ENCODE measurements around the gene FNDC11. TPM values are rescaled to one million over a fixed set of nuclear protein-coding genes. Genes with fewer than 3 reads are reported as not detected.

Gene FNDC11
- total RNA-seq, 2 donors from 2014 or later: 0.66 to 2.9 TPM

DNA sequence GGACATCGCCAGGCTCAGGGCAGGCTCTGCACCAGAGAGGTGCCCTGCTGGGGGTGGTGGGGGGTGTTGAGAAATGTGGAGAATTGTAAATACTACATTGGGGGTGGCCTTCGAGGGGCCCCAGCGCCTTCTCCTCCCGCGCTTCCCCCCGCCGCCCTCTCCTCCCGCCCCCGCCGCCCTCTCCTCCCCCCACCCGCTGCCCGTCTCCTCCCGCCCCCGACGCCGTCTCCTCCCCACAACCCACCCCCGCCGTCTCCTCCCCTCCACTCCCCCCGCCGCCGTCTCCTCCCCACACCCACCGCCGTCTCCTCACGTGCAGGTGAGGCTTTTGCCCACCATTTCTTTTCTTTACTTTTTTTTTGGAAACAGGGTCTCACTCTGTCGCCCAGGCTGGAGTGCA lies 4.9 kb upstream of the FNDC11 start:
- Histone ChIP-seq H3K4me1 (peaks cover 8% of the 10 kb centered on the region), H3K27me3 (peaks cover 0 to 4% of the 10 kb centered on the region in 2 donors), H3K27ac (no peak overlapping the region), H3K36me3 (replicated peaks in 1 of 2; ENCODE audit: insufficient read depth in 1 of 2, low read depth in 2 of 2) (no peaks in the 10 kb centered on the region), H3K9me3 (no peaks in the 10 kb centered on the region), H3K4me3 (no peak overlapping the region)
- WGBS, 2 donors: 21 to 80% methylated on average over 1 to 4 of the region's 25 CpGs
- intact Hi-C loops (cut with DNase I): loop anchor here (10.0 kb wide), 1 partner anchor 416 kb away; the partner anchor contains the start of gene ZNF512B
- ATAC-seq: no peak
- no peak for DNase-seq
- TF ChIP-seq, protein P1, sequence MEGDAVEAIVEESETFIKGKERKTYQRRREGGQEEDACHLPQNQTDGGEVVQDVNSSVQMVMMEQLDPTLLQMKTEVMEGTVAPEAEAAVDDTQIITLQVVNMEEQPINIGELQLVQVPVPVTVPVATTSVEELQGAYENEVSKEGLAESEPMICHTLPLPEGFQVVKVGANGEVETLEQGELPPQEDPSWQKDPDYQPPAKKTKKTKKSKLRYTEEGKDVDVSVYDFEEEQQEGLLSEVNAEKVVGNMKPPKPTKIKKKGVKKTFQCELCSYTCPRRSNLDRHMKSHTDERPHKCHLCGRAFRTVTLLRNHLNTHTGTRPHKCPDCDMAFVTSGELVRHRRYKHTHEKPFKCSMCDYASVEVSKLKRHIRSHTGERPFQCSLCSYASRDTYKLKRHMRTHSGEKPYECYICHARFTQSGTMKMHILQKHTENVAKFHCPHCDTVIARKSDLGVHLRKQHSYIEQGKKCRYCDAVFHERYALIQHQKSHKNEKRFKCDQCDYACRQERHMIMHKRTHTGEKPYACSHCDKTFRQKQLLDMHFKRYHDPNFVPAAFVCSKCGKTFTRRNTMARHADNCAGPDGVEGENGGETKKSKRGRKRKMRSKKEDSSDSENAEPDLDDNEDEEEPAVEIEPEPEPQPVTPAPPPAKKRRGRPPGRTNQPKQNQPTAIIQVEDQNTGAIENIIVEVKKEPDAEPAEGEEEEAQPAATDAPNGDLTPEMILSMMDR (IDR thresholded peaks at IDR 0.05): no peak
- TF ChIP-seq POLR2A (IDR thresholded peaks at IDR 0.05): no peak

DNA sequence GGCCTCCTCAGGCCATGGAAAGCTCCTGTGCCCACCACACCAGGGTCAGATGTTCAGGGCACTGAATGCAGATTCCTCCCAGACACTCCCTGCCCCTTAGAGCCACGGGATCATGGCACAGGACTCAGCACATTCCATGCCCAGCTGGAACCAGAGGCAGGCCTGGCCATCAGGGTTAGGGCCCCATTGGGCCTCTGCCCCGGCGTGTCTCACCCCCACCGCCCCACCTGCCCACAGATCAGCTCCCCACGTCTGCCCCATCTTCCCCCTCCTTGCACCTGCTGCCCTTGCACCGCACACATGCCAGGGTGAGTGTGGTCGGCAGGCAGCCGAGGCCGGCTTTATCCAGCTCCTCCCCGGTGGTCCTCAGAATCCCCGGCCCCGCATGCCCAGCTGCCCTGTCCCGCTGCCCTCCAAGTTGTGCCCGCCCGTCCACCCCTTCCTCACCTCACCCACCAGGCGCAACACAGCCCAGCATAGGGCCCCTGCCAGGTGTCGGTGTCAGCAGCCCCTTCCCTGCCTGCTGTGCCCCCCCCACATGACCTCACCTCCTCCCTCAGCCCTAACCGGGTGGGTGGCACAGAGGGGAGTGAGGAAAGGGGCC lies 4.2 kb upstream of the FNDC11 start:
- Histone ChIP-seq H3K4me1 (peaks cover 11% of the 10 kb centered on the region), H3K9me3 (no peaks in the 10 kb centered on the region), H3K36me3 (replicated peaks in 1 of 2; ENCODE audit: insufficient read depth in 1 of 2, low read depth in 2 of 2) (no peaks in the 10 kb centered on the region), H3K27me3 (peaks cover 0 to 4% of the 10 kb centered on the region in 2 donors), H3K27ac (no peak overlapping the region), H3K4me3 (no peak overlapping the region)
- no peak for DNase-seq
- ATAC-seq: no peak
- TF ChIP-seq POLR2A (IDR thresholded peaks at IDR 0.05): no peak
- TF ChIP-seq, protein P1 (IDR thresholded peaks at IDR 0.05): no peak
- WGBS, 2 donors: 76 to 94% methylated on average over 10 to 18 of the region's 18 CpGs
- intact Hi-C loops (cut with DNase I): loop anchor here (10.0 kb wide), 1 partner anchor 415 kb away; the partner anchor contains the start of gene ZNF512B

DNA sequence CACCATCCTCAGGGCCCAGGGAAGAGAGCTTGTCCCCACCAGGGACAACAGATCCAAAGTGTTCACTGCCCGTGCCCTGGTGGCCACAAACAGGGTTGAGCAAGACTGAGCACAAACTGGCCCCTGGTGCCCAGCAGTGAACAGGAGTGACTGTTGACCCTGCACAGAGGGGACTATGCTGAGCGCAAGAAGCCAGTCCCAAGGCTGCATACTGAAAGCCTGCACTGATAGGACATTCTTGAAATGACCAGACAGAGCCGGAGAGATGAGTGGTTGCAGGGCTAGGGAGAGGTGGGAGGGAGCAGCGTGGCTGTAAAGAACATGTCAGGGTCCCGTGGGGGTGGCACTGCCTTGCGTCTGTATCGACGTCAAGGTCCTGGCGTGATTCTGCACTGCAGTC lies 2.9 kb upstream of the FNDC11 start:
- TF ChIP-seq POLR2A (IDR thresholded peaks at IDR 0.05): no peak
- TF ChIP-seq, protein P1 (IDR thresholded peaks at IDR 0.05): no peak
- intact Hi-C loops (cut with DNase I): no loop called here
- ATAC-seq: no peak
- 39 to 48% methylated on average over 9 of the region's 9 CpGs for WGBS, 2 donors
- Histone ChIP-seq H3K4me3 (no peak overlapping the region), H3K36me3 (replicated peaks in 1 of 2; ENCODE audit: insufficient read depth in 1 of 2, low read depth in 2 of 2) (no peaks in the 10 kb centered on the region), H3K9me3 (no peaks in the 10 kb centered on the region), H3K27ac (no peak overlapping the region), H3K27me3 (peaks cover 0 to 4% of the 10 kb centered on the region in 2 donors), H3K4me1 (peaks cover 11% of the 10 kb centered on the region)
- no peak for DNase-seq

DNA sequence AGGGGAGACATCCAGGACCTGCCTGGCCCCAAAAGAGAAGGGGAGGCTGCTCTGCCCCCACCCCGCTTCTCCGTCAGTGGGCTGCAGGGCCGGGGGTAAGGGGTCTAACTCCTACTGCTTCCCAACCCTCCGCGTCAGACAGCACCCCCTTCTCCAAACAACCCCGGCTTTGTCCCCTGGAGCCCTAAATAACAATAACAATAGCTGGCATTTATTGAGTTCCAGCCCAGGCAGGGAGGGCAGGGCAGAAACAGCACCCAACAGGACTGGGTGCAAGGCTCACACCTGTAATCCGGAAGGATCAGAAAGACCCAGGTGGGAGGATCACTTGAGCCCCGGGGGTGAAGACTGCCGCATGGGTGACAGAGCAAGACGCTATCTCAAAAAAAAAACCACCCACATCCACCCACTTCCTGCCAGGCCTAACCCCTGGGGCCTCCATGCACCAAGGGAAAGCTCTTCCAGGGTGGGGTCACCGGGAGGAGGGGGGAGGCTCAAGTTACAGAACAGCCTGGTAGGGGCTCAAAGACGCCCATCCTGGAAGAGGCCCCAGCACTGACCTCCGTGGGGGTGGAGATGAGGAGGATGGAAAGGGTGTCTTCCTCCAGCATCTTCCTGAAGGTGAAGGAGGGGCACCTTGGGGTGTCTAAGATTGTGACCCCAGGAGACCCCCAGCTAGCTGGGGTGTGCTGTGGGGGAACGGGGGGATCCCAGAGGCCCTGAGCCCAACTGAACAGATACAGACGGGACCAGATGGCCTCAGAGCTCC lies 1.3 kb upstream of the FNDC11 start:
- no peak for ATAC-seq
- Histone ChIP-seq H3K9me3 (no peaks in the 10 kb centered on the region), H3K36me3 (replicated peaks in 1 of 2; ENCODE audit: insufficient read depth in 1 of 2, low read depth in 2 of 2) (no peaks in the 10 kb centered on the region), H3K27me3 (peaks cover 0 to 4% of the 10 kb centered on the region in 2 donors), H3K4me3 (no peak overlapping the region), H3K27ac (no peak overlapping the region), H3K4me1 (peaks cover 11% of the 10 kb centered on the region)
- TF ChIP-seq, protein P1 (IDR thresholded peaks at IDR 0.05): no peak
- no peak for TF ChIP-seq POLR2A (IDR thresholded peaks at IDR 0.05)
- intact Hi-C loops (cut with DNase I): no loop called here
- no peak for DNase-seq
- WGBS, 2 donors: 50 to 60% methylated on average over 11 to 15 of the region's 15 CpGs
